HFF-Myc (cell line): ENCODE measurements around the gene MADD.

Experiments
- DNase-seq: peaks from one replicate; pipeline ENCODE4 v3.0.0-alpha.2; 2011; ENCODE audit warnings: low read depth; ENCODE audit errors: extremely low read depth
- H3K4me3 ChIP-seq: replicated peaks from 2 replicates; pipeline ENCODE4 v1.5.1; 2011; ENCODE audit warnings: low read depth, mild to moderate bottlenecking, control low read depth, low read length
- TF ChIP-seq, protein P1 (sequence below): IDR thresholded peaks from 2 replicates; pipeline ENCODE4 v1.5.1; 2012; ENCODE audit warnings: mild to moderate bottlenecking, low read depth, low read length, control low read depth; ENCODE audit errors: missing control alignments

The MADD gene

DNA sequence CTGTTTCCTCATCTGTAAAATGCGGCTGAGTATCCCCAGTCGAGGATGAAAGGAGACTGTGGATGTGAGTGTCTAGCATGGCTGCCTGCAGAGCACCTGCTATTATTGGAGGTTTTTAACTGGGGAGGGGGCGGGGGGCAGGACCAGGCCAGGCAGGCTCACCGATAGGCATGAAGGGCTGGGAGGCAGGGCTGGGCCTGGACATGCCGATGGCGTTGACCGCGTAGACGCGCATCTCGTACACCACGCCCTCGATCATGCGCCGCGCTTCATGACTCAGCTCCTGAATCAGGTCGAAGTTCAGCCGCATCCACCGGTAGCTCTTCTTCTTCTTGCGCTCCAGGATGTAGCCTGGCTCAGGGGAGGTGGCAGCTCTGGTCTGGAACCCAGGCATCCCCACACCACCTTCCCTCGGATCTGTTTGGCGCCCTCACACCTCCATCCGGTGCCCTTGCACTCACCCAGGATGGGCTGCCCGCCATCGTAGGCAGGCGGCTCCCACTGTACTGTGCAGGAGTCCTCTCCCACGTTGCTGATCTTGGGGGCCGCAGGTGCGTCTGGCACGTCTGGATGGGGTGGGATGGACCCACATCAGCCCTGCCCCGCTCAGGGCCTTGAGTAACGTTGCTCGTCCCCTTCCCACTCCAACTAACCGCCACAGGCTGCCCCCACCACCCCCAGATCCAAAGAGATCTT is 67.4 kb downstream of the MADD start:
- no peak overlapping the region for H3K4me3 ChIP-seq
- no peak for DNase-seq
- TF ChIP-seq, protein P1, sequence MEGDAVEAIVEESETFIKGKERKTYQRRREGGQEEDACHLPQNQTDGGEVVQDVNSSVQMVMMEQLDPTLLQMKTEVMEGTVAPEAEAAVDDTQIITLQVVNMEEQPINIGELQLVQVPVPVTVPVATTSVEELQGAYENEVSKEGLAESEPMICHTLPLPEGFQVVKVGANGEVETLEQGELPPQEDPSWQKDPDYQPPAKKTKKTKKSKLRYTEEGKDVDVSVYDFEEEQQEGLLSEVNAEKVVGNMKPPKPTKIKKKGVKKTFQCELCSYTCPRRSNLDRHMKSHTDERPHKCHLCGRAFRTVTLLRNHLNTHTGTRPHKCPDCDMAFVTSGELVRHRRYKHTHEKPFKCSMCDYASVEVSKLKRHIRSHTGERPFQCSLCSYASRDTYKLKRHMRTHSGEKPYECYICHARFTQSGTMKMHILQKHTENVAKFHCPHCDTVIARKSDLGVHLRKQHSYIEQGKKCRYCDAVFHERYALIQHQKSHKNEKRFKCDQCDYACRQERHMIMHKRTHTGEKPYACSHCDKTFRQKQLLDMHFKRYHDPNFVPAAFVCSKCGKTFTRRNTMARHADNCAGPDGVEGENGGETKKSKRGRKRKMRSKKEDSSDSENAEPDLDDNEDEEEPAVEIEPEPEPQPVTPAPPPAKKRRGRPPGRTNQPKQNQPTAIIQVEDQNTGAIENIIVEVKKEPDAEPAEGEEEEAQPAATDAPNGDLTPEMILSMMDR, result no peak

GRCh38 chr11:47338396-47339241 is 68.7 kb downstream of the MADD start:
- no peak for DNase-seq
- no peak overlapping the region for H3K4me3 ChIP-seq
- TF ChIP-seq, protein P1, result no peak

DNA sequence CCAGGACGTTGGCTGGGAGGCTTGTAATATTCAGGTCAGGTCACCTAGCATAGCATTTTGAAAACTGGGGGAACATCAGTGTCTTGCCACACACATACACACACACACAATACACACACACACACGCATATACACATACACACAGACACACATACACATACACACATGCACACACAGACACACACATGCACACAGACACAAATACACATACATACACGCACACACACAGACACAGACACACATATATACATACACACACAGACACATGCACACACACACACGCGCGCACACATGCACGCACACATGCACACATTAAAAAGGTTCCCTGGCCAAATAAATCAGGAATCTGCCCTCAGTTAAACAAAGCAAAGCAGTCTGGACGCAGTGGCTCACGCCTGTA is 70.1 kb downstream of the MADD start:
- TF ChIP-seq, protein P1, result no peak

DNA sequence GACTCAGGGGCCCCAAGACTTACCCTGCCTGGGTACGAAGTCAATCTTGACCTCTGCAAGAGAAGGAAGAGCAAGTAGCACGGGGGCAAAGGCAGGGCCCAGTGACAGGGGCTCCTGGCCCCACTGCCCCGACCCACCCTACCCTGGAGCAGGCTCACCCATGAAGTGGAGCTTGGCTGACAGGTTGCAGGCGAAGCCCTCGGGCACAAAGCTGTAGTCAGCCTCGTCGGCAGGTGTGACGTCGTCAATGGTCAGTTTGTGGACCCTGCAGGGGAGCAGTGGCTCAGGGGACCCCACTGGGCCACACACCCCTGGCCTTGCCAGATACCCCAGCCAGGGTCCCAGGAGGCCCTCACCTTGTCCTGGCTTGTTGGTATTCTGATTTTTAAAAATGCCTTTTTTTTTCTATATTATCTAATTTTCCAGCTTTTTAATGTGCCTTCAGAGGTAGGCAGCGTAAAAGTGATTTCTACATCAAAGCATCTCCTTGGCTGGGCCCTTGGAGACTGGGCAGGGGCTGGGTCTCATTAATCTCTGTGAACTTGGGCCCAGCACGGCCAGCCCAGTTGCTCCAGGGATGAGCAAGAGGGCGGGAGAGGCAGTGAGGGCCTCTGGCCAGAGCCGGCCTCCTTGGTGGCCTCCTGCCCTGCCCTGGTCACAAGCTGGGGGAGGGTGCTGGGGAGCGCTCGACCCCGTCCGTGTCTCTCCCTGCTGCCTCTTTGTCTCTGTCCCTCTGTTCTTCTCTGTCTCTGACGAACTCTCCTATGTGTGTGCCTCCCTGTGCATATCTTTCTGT is 71.2 kb downstream of the MADD start:
- no peak overlapping the region for H3K4me3 ChIP-seq
- TF ChIP-seq, protein P1, result no peak
- DNase-seq, result no peak

More for the DNA sequence above, 70.1 kb downstream of the MADD start:
- DNase-seq, result no peak
- no peak overlapping the region for H3K4me3 ChIP-seq

GRCh38 chr11:47342036-47342803 is 72.3 kb downstream of the MADD start:
- no peak for DNase-seq
- H3K4me3 ChIP-seq, result no peak overlapping the region
- TF ChIP-seq, protein P1, result no peak

- TF ChIP-seq, protein P1, result no peak
- no peak overlapping the region for H3K4me3 ChIP-seq
- no peak for DNase-seq
Observed at GRCh38 chr11:47342854-47343253, 72.9 kb downstream of the MADD start.
